ENCODE measurements around the gene PPM1M.
A peak's percentile ranks its signal among the peaks of the same experiment; 100 is the strongest.
"Not testable (repeated sequence)": the region's sequence is repeated elsewhere in the genome, so short reads cannot be mapped to it uniquely, and the experiment has no call there.

Gene PPM1M

GRCh38 chr3:52277071-52277964 lies 31.8 kb downstream of the PPM1M start:
- peak in 3 of 4 experiments; percentile 56 to 76 (median 69) for DNase-seq (ENCODE audit: low read depth in 4 of 4, low spot score in 1 of 4)

GRCh38 chr3:52277972-52278509 lies 32.5 kb downstream of the PPM1M start:
- peak in 1 of 4 experiments; percentile 58 for DNase-seq (ENCODE audit: low read depth in 4 of 4, low spot score in 1 of 4)

- DNase-seq (ENCODE audit: low read depth in 4 of 4, low spot score in 1 of 4) = peak; percentile 96 to 99 (median 98)
Measured at GRCh38 chr3:52278510-52279069, 33.0 kb downstream of the PPM1M start, which contains the start of gene WDR82. Gene WDR82 (minus strand): TSS chr3:52278649. CDS start chr3:52278361, 288 bp downstream.

DNA sequence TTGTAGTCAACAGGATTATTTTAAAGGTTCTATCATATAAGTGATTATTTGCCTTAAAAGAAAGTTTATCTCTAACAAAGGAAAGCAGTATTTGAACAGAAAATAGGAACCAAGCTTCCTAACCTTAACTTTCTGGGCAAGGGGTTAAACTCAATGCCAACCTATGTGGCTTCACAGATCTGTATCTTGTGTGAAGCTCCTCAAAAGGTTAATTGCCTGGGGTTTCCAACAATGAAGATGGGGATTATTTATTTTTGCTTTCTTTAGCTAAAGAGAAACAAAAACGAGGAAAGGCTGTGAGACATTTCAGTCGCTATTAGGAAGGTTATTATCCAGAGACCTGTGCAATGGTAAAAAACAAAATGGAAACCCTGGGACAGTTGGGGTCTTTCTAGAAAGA lies 34.0 kb downstream of the PPM1M start:
- DNase-seq (ENCODE audit: low read depth in 4 of 4, low spot score in 1 of 4) = no peak

- no peak for DNase-seq (ENCODE audit: low read depth in 4 of 4, low spot score in 1 of 4)
Measured at GRCh38 chr3:52280050-52280461, 34.5 kb downstream of the PPM1M start.

GRCh38 chr3:52281981-52282801 lies 36.6 kb downstream of the PPM1M start:
- DNase-seq (ENCODE audit: low read depth in 4 of 4, low spot score in 1 of 4) = no peak

GRCh38 chr3:52283306-52283705 lies 37.7 kb downstream of the PPM1M start:
- DNase-seq (ENCODE audit: low read depth in 4 of 4, low spot score in 1 of 4) = no peak

DNA sequence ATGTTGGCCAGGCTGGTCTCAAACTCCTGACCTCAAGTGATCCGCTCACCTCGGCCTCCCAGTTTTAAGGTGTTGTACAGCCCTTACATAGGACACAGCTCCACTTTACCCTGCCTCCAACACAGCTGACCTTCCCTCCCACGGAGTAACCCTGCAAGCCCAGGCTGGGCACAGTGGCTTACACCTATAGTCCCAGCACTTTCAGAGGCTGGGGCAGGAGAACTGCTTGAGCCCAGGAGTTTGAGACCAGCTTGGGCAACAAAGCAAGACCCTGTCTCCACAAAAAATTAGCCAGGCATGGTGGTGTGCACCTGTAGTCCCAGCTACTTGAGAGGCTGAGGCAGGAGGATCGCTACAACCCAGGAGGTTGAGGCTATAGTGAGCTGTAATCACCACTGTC lies 38.5 kb downstream of the PPM1M start:
- not testable (repeated sequence) for DNase-seq (ENCODE audit: low read depth in 4 of 4, low spot score in 1 of 4)

DNA sequence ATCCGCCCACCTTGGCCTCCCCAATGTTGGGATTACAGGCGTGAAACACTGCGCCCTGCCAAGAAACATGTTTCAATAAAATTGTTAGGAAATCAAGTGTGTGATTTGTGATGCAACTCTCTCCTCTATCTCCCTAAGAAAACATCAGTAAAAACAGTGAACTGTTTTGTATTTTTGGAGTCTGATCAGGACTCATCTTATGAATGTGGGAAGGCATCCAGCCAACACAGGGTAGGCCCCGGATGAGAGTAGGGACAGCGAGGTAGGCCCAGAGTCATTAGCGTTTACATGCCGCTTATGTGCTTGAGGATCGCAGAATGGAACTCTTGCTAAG lies 41.2 kb downstream of the PPM1M start:
- DNase-seq (ENCODE audit: low read depth in 4 of 4, low spot score in 1 of 4) = no peak

- DNase-seq (ENCODE audit: low read depth in 4 of 4, low spot score in 1 of 4) = no peak
Measured at GRCh38 chr3:52288674-52289073, 43.1 kb downstream of the PPM1M start.

GRCh38 chr3:52289338-52289746 lies 43.8 kb downstream of the PPM1M start:
- DNase-seq (ENCODE audit: low read depth in 4 of 4, low spot score in 1 of 4) = no peak

DNA sequence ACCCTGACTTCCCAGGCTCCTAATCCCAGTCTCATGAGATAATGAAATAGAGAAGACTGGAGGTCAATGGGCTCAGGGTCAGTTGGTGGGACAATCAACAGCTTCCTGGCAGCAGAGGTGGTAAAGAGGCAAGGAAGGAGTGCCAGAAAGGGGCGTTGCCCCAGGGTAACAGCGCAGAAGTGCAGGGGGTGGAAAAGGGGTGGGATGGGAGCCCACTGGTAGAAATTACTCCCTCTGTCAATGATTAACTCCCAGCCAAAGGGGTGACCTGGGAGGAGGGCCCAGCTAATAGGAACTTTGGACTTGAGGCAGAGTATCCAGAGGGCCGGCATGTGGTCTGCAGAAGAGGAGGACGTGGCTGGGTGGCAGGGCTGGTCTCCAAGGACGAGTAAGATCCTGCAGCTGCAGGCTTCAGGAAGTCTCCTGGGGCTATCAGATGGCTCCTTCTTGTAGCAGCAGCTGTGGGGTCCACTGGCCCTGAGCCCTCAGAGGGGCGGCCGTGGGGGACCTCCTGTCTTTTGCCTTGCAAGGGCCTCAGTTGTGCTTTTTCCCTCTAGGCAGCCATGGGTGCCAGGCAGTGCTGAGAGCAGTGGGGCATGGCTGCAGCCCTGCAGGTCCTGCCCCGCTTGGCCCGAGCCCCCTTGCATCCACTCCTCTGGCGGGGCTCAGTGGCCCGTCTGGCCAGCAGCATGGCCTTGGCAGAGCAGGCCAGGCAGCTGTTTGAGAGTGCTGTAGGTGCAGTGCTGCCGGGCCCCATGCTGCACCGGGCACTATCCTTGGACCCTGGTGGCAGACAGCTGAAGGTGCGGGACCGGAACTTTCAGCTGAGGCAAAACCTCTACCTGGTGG lies 44.4 kb downstream of the PPM1M start:
- DNase-seq (ENCODE audit: low read depth in 4 of 4, low spot score in 1 of 4) = no peak

DNA sequence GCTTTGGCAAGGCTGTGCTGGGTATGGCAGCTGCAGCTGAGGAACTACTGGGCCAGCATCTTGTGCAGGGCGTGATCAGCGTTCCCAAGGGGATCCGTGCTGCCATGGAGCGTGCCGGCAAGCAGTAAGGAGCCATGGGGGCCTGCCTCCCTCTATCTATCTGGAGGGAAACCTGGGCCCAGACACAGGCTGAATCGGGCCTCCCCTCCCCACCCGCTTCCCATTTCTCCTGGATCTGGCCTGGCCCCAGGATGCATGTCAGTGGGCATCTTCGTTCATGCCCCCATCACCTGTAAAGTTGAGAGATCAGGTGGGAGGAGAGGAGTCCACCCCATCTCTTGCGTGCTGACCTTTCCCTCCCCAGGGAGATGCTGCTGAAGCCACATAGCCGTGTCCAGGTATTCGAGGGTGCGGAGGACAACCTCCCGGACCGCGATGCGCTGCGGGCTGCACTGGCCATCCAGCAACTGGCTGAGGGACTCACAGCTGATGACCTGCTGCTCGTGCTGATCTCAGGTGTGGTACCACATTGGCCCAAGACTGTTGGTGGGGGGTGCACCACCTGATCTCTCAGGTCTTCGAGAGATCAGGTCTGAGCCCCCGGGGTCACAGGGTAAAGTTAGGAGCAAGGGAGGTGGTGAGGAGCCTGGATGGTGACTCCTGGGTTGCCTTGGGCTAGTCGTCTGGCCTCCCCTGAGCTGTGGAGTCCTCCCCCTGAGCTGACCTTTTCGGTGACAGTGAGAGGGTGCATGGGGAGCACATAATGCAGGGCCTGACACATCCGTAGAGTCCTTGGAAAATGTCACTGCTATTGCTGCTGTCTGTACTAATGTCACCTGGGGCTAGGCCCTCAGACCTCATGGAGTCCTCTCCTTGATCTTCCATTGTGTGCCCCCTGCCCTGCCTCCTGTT lies 45.3 kb downstream of the PPM1M start:
- DNase-seq (ENCODE audit: low read depth in 4 of 4, low spot score in 1 of 4) = no peak

- peak in 1 of 4 experiments; percentile 18 for DNase-seq (ENCODE audit: low read depth in 4 of 4, low spot score in 1 of 4)
Measured at GRCh38 chr3:52291508-52292181, 46.1 kb downstream of the PPM1M start.

DNA sequence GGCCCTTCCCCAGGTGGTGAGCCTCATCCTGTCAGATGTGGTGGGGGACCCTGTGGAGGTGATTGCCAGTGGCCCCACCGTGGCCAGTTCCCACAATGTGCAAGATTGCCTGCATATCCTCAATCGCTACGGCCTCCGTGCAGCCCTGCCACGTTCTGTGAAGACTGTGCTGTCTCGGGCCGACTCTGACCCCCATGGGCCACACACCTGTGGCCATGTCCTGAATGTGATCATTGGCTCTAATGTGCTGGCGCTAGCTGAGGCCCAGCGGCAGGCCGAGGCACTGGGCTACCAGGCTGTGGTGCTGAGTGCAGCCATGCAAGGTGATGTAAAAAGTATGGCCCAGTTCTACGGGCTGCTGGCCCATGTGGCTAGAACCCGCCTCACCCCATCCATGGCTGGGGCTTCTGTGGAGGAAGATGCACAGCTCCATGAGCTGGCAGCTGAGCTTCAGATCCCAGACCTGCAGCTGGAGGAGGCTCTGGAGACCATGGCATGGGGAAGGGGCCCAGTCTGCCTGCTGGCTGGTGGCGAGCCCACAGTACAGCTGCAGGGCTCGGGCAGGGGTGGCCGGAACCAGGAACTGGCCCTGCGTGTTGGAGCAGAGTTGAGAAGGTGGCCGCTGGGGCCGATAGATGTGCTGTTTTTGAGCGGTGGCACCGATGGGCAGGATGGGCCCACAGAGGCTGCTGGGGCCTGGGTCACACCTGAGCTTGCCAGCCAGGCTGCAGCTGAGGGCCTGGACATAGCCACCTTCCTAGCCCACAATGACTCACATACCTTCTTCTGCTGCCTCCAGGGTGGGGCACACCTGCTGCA lies 46.9 kb downstream of the PPM1M start:
- no peak for DNase-seq (ENCODE audit: low read depth in 4 of 4, low spot score in 1 of 4)

GRCh38 chr3:52293491-52294319 lies 48.1 kb downstream of the PPM1M start:
- DNase-seq (ENCODE audit: low read depth in 4 of 4, low spot score in 1 of 4) = no peak
